HepG2 (cell line): Measurements from ENCODE around the gene DYRK2. TPM values are rescaled to one million over a fixed set of nuclear protein-coding genes. Genes with fewer than 3 reads are reported as not detected.

Experiments
- ATAC-seq: fragments of 200-7000 bp; cut with Tn5 transposase; 3 replicates; pipeline ENCODE4 v1.9.1; 2020; ENCODE audit warnings: mild to moderate bottlenecking, moderate library complexity
- BruUV-seq: library from RNA; stranded (reverse); fragments of 400-500 nt; replicated peaks from 2 replicates; lab custom pipeline; 2021; lab: Mats Ljungman, UMichigan
- CTCF ChIA-PET: fragments of 300-600 bp; formaldehyde crosslinking; extraction: SDS; loops from one replicate; lab custom pipeline; 2021; ENCODE audit warnings: low total read pairs, inconsistent platforms, low intra/inter-chr PET ratio; lab: Yijun Ruan, JAX
- POLR2A ChIA-PET: fragments of 350-600 bp; sonication (Branson Sonifier 250); formaldehyde crosslinking; loops from one replicate; lab custom pipeline; 2020; ENCODE audit warnings: antibody characterized with exemption, inconsistent platforms; lab: Yijun Ruan, JAX
- DNase-seq: peaks from one replicate; pipeline ENCODE4 v3.0.0-alpha.2; 2015; ENCODE audit warnings: low spot score
- FAIRE-seq: peaks from 3 replicates; lab custom pipeline; 2011; peaks lifted over from hg19 to GRCh38; lab: Jason Lieb, UNC
- H2AFZ ChIP-seq: one replicate; pipeline ENCODE4 v1.6.1; 2011; ENCODE audit warnings: low read length, inconsistent platforms
- H3K27ac ChIP-seq: fragments of 300-600 bp; 3 replicates; pipeline ENCODE4 v1.8.0; 2011; ENCODE audit warnings: mixed run types, mild to moderate bottlenecking, mixed read lengths, low read length, inconsistent platforms; ENCODE audit not compliant: insufficient read depth; ENCODE audit errors: extremely low read length
- H3K27me3 ChIP-seq, 2 experiments: fragments of 200-600 bp in 1 of 2; 2 replicates in 1 of 2; 3 replicates in 1 of 2; pipeline versions ENCODE4 v1.6.0 to v1.8.0; 2011; ENCODE audit warnings: low read length in 2 of 2, mild to moderate bottlenecking in 2 of 2, moderate library complexity in 2 of 2, inconsistent platforms in 1 of 2; ENCODE audit not compliant: insufficient read depth in 2 of 2, control insufficient read depth in 1 of 2
- H3K36me3 ChIP-seq, 2 experiments: fragments of 200-600 bp in 1 of 2; replicated peaks in 1 of 2; 2 replicates in 1 of 2; 3 replicates in 1 of 2; pipeline versions ENCODE4 v1.5.1 to v1.8.0; 2011; ENCODE audit warnings: low read length in 2 of 2, inconsistent platforms in 1 of 2; ENCODE audit not compliant: insufficient read depth in 2 of 2, control insufficient read depth in 1 of 2
- H3K4me1 ChIP-seq: 2 replicates; pipeline ENCODE4 v1.5.1; 2012; ENCODE audit warnings: low read length, inconsistent platforms; ENCODE audit not compliant: insufficient read depth
- H3K4me2 ChIP-seq: 2 replicates; pipeline ENCODE4 v1.6.0; 2011; ENCODE audit warnings: low read depth, low read length, inconsistent platforms
- H3K4me3 ChIP-seq, 3 experiments: fragments of 200-600 bp in 1 of 3; sonication (generic), shearing (Covaris generic) in 1 of 3; replicated peaks in 1 of 3; 2 replicates each; pipeline ENCODE4 v1.5.1; 2011 to 2016; ENCODE audit warnings: low read length in 3 of 3, inconsistent platforms in 2 of 3, low read depth in 2 of 3, mild to moderate bottlenecking in 2 of 3, control low read depth in 1 of 3, mixed read lengths in 1 of 3; ENCODE audit not compliant: insufficient read depth in 1 of 3
- H3K79me2 ChIP-seq: one replicate; pipeline ENCODE4 v1.6.1; 2011; ENCODE audit warnings: low read length, inconsistent platforms; ENCODE audit not compliant: insufficient read depth
- H3K9ac ChIP-seq: 2 replicates; pipeline ENCODE4 v1.6.0; 2011; ENCODE audit warnings: mild to moderate bottlenecking, low read depth, low read length, inconsistent platforms; ENCODE audit not compliant: insufficient read depth
- H3K9me3 ChIP-seq: 2 replicates; pipeline ENCODE4 v1.5.1; 2012; ENCODE audit warnings: mild to moderate bottlenecking, low read length
- H4K20me1 ChIP-seq: 2 replicates; pipeline ENCODE4 v1.6.0; 2011; ENCODE audit warnings: inconsistent platforms, mild to moderate bottlenecking, low read length, moderate library complexity; ENCODE audit not compliant: insufficient read depth
- FOXJ3 ChIP-seq: sonication (generic); formaldehyde crosslinking; IDR thresholded peaks from 2 replicates; pipeline ENCODE4 v1.4.0; 2020; ENCODE audit warnings: missing genetic modification reagents, mild to moderate bottlenecking, borderline replicate concordance
- GMEB2 ChIP-seq: IDR thresholded peaks from 2 replicates; pipeline ENCODE4 v1.6.1; 2016; ENCODE audit warnings: missing biosample characterization, missing genetic modification reagents, low read depth
- HBP1 ChIP-seq: IDR thresholded peaks from 2 replicates; pipeline ENCODE4 v1.6.1; 2016; ENCODE audit warnings: low read depth, control low read depth
- SRY ChIP-seq: sonication (generic); formaldehyde crosslinking; IDR thresholded peaks from 2 replicates; pipeline ENCODE4 v1.8.0; 2022; ENCODE audit warnings: mild to moderate bottlenecking, missing genetic modification reagents
- TIGD3 ChIP-seq: sonication (generic); formaldehyde crosslinking; IDR thresholded peaks from 2 replicates; pipeline ENCODE4 v1.5.1; 2020; ENCODE audit warnings: mild to moderate bottlenecking, missing genetic modification reagents, borderline replicate concordance
- TRIM24 ChIP-seq: sonication (generic); formaldehyde crosslinking; IDR thresholded peaks from 2 replicates; pipeline ENCODE4 v1.8.0; 2022; ENCODE audit warnings: mild to moderate bottlenecking, missing genetic modification reagents
- ZBTB7B ChIP-seq: sonication (generic); formaldehyde crosslinking; IDR thresholded peaks from 2 replicates; pipeline ENCODE4 v1.4.0; 2020; ENCODE audit warnings: missing genetic modification reagents
- ZNF615 ChIP-seq: sonication (generic); formaldehyde crosslinking; IDR thresholded peaks from 2 replicates; pipeline ENCODE4 v1.5.0; 2020; ENCODE audit warnings: mild to moderate bottlenecking, missing genetic modification reagents, borderline replicate concordance
- WGBS: methylation state at CpG from one replicate; pipeline ENCODE4 v1.1.6; 2017; ENCODE audit warnings: low lambda C conversion rate; 5-methylcytosine and 5-hydroxymethylcytosine counted together
- in situ Hi-C: cut with HindIII; loops from 2 replicates; pipeline ENCODE4 v1.10.0; 2017; ENCODE audit warnings: low pct_unique_long_range_greater_than_20kb; ENCODE audit not compliant: extremely low pct_ligation_motif_present
- intact Hi-C: fragments of 100-400 bp; cut with micrococcal nuclease; formaldehyde crosslinking; loops from one replicate; pipeline ENCODE4 v1.10.0; 2022; ENCODE audit not compliant: unreplicated experiment
- polyA plus RNA-seq, 8 experiments: library from polyadenylated mRNA; depleted of rRNA in 3 of 8; stranded (reverse) in 7 of 8; unstranded in 1 of 8; fragments of >200 nt; fragmentation: Illumina TruSeq in 4 of 8; extraction: Trizol in 4 of 8; gene quantifications; 2 replicates each; pipeline versions ENCODE4 v1.2.1 to v1.2.3, GENCODE V29; 2011 to 2016; ENCODE audit warnings: low read depth in 4 of 8, missing spikeins in 1 of 8, mixed read lengths in 1 of 8; ENCODE audit not compliant: insufficient read depth in 1 of 8
- total RNA-seq, 5 experiments: library from RNA; depleted of rRNA; stranded (reverse); fragments of >200 nt; fragmentation: Illumina TruSeq; extraction: Trizol; gene quantifications; 2 replicates each; pipeline ENCODE4 v1.2.3, GENCODE V29; 2016; ENCODE audit warnings: low read depth in 1 of 5

The DYRK2 gene
- total and polyA plus RNA-seq, 2 of the 13 experiments (the other 11 are each of a cell fraction or from before 2014, with no cell fraction given), result 8.2 to 11.5 TPM

GRCh38 chr12:67658486-67658885, 9.9 kb downstream of the DYRK2 start:
- FAIRE-seq, result no peak
- in situ Hi-C loops, result no loop called here
- no TSS peak for BruUV-seq

More at GRCh38 chr12:67658486-67658885, 9.9 kb downstream of the DYRK2 start:
- Histone ChIP-seq H3K4me1 (no peaks in the 10 kb centered on the region), H2AFZ (no peak overlapping the region), H3K9ac (no peak overlapping the region), H4K20me1 (0 out of 2 replicates have a peak, but pooled peaks cover under 1% of the 10 kb centered on the region), H3K4me2 (no peak overlapping the region), H3K36me3 (peaks cover 11 to 25% of the 10 kb centered on the region in 2 experiments), H3K9me3 (no peaks in the 10 kb centered on the region), H3K27me3 (no peaks in the 10 kb centered on the region), H3K79me2 (peaks cover 22% of the 10 kb centered on the region), H3K27ac (no peak overlapping the region), H3K4me3 (no peak overlapping the region)
- ChIA-PET POLR2A (no interaction called here), CTCF (no interaction called here)
- intact Hi-C loops, result no loop called here
- DNase-seq (no peak), ATAC-seq (no peak)
- WGBS, result 98% methylated on average over 8 of the region's 8 CpGs
- TF ChIP-seq SRY (no peak), ZNF615 (CRISPR knock-in tag) (no peak), ZBTB7B (CRISPR knock-in tag) (no peak), TIGD3 (CRISPR knock-in tag) (no peak), FOXJ3 (CRISPR knock-in tag) (no peak), GMEB2 (CRISPR knock-in tag) (no peak), TRIM24 (CRISPR knock-in tag) (no peak), HBP1 (CRISPR knock-in tag) (no peak)
